ENCODE results near the gene AGTPBP1.

AGTPBP1 gene

DNA sequence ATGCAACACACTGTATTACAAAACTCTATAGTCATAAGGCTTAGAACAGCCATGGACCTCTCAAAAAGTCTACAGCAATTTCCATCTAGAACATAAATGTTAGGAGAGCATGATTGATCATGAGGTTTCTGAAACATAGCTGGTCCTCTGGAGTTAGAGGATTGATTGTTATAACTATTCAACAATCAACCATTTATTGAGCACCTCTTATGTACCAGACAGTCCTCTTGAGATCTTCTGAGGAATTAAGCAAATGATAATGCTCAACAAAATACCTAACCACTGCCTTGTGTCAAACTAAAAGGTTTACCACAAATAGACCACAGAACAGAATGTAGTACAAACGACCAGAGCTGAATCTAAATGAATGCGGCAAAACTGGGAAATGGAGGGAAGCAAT, 3.4 kb upstream of the AGTPBP1 start:
- no peak for DNase-seq
- Histone ChIP-seq H3K4me1 (peaks cover 0 to 10% (median 3%) of the 10 kb centered on the region in 4 donors), H3K36me3 (no peaks in the 10 kb centered on the region), H3K4me3 (no peak overlapping the region), H3K27ac (no peak overlapping the region), H3K27me3 (no peaks in the 10 kb centered on the region), H3K9me3 (no peaks in the 10 kb centered on the region)
- TF ChIP-seq, protein P1, sequence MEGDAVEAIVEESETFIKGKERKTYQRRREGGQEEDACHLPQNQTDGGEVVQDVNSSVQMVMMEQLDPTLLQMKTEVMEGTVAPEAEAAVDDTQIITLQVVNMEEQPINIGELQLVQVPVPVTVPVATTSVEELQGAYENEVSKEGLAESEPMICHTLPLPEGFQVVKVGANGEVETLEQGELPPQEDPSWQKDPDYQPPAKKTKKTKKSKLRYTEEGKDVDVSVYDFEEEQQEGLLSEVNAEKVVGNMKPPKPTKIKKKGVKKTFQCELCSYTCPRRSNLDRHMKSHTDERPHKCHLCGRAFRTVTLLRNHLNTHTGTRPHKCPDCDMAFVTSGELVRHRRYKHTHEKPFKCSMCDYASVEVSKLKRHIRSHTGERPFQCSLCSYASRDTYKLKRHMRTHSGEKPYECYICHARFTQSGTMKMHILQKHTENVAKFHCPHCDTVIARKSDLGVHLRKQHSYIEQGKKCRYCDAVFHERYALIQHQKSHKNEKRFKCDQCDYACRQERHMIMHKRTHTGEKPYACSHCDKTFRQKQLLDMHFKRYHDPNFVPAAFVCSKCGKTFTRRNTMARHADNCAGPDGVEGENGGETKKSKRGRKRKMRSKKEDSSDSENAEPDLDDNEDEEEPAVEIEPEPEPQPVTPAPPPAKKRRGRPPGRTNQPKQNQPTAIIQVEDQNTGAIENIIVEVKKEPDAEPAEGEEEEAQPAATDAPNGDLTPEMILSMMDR (IDR thresholded peaks at IDR 0.05), result no peak
- intact Hi-C loops (cut with DNase I; ENCODE audit: low total_unique reads), result no loop called here

DNA sequence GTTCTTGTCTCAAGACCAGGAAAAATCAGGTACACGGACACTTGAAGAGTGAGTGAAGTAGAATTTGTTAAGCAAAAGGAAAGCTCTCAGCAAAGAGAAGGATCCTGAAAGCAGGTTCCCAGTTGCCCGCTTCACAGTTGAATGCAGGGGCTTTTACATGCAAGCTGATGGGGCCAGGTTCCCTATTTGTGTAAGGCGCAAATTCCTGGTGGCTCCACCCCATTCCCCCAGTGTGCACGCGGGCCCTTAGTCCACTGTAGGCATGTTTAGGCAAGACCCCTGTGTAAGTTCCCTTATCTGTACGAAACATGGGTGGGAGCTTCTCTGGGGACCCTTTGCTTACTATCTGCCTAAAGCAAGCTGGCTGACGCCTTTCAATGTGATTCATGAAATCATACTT, 2.7 kb upstream of the AGTPBP1 start:
- H3K4me1 ChIP-seq, result peaks cover 0 to 17% (median 3%) of the 10 kb centered on the region in 4 donors
- TF ChIP-seq, protein P1 (IDR thresholded peaks at IDR 0.05), result no peak
- no peak overlapping the region for H3K4me3 ChIP-seq
- intact Hi-C loops (cut with DNase I; ENCODE audit: low total_unique reads), result no loop called here
- H3K9me3 ChIP-seq, result no peaks in the 10 kb centered on the region
- DNase-seq, result no peak
- H3K36me3 ChIP-seq, result no peaks in the 10 kb centered on the region
- H3K27ac ChIP-seq, result no peak overlapping the region
- H3K27me3 ChIP-seq, result no peaks in the 10 kb centered on the region

DNA sequence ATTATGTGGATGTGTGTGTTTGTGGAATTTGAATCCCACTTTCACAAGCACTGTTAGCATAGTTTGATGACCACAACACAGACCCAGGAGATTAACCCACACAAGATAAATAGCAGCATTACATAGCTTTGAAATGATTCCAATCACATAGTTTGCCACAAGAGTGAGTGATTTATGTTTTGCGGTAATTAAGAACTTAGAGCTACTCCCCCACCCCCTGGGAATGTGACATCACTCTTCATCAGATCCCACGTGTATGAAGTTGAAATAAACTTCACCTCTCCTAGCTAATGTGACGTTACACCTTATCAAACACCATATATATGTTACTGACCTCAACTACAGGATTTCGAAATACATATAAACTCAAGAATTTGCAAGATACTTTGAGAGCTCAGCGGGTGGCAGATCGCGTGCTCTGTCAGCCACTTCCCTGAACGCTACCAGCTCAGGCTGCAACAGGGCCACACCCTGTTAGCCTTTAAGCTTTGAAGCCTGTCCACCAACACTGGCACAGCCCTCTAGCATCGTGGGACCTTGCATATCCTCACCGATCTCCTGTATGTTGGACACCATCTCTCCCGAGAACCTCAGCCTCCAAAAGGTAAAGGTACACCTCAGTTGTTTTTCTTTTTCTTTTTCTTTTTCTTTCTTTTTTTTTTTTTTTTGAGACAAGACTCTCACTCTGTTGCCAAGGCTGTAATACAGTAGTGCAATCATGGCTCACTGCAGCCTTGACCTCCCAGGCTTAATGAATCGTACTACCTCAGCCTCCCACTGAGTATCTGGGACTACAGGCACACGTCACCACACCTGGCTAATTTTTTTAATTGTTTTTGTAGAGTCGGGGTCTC, 1.7 kb upstream of the AGTPBP1 start:
- no peak overlapping the region for H3K4me3 ChIP-seq
- no peaks in the 10 kb centered on the region for H3K36me3 ChIP-seq
- no peak overlapping the region for H3K27ac ChIP-seq
- H3K27me3 ChIP-seq, result no peaks in the 10 kb centered on the region
- TF ChIP-seq, protein P1 (IDR thresholded peaks at IDR 0.05), result no peak
- peak in 1 of 2 donors; percentile 25 for DNase-seq
- peaks cover 0 to 18% (median 3%) of the 10 kb centered on the region in 4 donors for H3K4me1 ChIP-seq
- intact Hi-C loops (cut with DNase I; ENCODE audit: low total_unique reads), result no loop called here
- no peaks in the 10 kb centered on the region for H3K9me3 ChIP-seq

DNA sequence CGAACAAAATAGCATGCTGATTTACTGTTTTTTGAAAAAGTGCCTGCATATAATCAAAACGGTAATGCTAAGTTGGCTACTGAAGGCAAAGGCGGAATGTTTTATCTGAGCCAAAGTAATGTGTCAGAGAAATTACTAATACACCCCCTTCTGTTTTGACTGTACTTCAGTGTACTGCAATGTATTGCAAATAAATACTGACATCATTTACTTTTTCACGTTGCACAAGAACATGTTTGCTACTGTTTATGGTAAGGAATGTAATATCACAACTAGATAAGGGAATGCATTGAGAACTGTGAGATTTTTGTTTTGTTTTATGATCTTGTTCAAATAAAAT, 813 bp upstream of the AGTPBP1 start:
- DNase-seq, result no peak
- H3K4me3 ChIP-seq, result peak overlapping the region; percentile 81 to 90
- no peaks in the 10 kb centered on the region for H3K9me3 ChIP-seq
- peaks cover 0 to 18% (median 3%) of the 10 kb centered on the region in 4 donors for H3K4me1 ChIP-seq
- peak overlapping the region; percentile 67 to 77 for H3K27ac ChIP-seq
- no peaks in the 10 kb centered on the region for H3K27me3 ChIP-seq
- no peaks in the 10 kb centered on the region for H3K36me3 ChIP-seq
- intact Hi-C loops (cut with DNase I; ENCODE audit: low total_unique reads), result no loop called here
- TF ChIP-seq, protein P1 (IDR thresholded peaks at IDR 0.05), result no peak

DNA sequence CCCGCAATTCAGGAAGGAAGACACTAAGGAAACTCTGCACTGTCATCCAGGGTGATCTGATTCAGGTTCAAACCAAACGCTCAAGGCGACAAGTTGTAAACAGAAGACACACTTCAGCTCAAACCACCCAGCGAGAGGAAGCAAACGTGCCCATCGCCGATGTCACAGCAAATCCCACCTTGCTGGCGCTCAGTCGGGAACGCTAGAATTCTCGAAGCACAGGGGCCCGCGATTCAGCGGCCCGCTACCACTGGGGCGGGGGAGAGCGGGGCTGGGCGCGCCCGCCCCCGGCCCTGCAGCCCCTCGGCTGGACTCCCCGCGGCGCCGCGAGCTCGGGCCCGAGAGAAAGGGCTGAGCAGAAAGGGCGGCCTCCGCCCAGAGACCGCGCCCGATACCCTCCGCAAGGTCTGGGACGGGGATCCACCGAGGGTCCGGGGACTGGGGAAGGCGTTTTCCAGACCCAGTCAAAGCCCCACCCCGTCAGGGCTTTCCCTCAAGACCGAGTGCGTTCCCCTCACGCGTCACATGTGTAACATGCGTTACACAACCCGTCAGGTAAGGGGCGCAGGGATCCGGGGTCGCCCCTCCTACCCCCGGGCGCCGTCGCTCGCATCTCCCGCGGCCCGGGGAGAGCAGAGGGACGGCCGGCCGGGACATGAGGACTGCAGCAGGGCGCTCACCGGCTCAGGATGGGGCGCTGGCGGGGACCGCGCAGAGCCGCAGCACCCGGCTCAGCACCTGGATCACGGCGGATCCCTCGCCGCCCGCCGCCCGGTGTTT, 469 bp downstream of the AGTPBP1 start:
- Histone ChIP-seq H3K9me3 (no peaks in the 10 kb centered on the region), H3K4me3 (peak overlapping the region; percentile 81 to 90), H3K27ac (peak overlapping the region; percentile 73 to 77), H3K4me1 (peaks cover 0 to 18% (median 3%) of the 10 kb centered on the region in 4 donors), H3K36me3 (no peaks in the 10 kb centered on the region), H3K27me3 (no peaks in the 10 kb centered on the region)
- intact Hi-C loops (cut with DNase I; ENCODE audit: low total_unique reads), result no loop called here
- TF ChIP-seq, protein P1 (IDR thresholded peaks at IDR 0.05), result no peak
- peak in 1 of 2 donors; percentile 68 for DNase-seq
